HUDEP-2 (cell line): ENCODE data around the gene IL22RA1.

Experiments used
- DNase-seq, 76 experiments: peaks; one replicate each; lab custom pipeline; 2025; ENCODE audit not compliant: unreplicated experiment in 76 of 76; lab: John Stamatoyannopoulos, UW

IL22RA1 gene

GRCh38 chr1:24080131-24080530 lies 62.8 kb downstream of the IL22RA1 start:
- no peak for DNase-seq

- no peak for DNase-seq
These were observed 65.5 kb downstream of the IL22RA1 start for GRCh38 chr1:24077278-24077978.

GRCh38 chr1:24075946-24076345 lies 67.0 kb downstream of the IL22RA1 start:
- DNase-seq = no peak

DNA sequence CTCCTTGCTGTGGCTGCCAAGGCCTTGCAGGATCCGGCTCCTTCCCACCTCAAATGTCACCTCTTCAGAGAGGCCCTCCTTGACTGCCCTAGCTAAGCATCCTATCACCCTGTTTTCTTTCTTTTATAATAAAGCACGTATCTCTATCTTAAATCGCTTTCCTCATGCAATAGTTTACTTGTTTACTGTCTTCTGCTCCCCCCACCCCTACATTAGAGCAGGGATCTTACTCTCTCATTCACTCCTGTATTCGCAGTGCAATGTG lies 67.4 kb downstream of the IL22RA1 start:
- no peak for DNase-seq

GRCh38 chr1:24074817-24075589 lies 67.9 kb downstream of the IL22RA1 start:
- DNase-seq = no peak

DNA sequence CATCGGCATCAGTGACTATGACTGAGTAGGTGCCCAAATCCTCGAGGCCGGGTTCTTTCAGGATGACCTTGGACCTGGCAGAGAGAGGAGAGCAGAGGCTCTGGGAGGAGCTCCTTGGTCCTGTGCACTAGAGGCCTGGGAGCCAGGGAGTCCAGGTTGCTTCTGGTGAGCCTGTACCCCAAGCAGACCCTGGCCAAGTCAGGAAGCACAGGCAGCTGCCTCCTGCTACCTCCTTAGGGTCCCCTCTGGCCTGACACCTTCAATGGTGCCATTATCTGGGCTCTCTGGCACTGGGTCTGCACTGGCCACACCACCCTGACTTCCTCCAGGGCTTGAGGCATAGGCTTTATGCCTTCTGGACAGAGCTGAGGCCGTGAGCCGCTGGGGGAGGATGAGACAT lies 68.7 kb downstream of the IL22RA1 start:
- no peak for DNase-seq

DNA sequence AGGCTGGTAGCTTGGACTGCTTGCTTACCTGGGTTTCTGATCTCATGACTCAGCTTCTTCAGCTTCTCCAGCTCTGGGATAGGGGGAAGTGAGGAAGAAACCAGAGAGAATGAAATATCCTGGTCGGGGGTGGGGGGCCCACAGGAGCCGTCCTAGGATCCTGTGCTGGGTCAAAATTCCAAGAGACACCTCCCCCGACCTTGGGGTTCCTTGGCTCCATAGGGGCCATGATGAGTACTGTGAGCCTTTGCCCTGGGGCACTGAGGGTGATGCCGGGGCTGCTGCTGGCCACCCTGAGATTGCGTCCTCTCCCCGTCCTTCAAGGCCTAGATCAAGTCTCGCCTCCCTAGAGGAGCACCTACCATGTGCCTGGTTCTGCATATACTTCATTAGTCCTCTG lies 71.0 kb downstream of the IL22RA1 start:
- DNase-seq = no peak

DNA sequence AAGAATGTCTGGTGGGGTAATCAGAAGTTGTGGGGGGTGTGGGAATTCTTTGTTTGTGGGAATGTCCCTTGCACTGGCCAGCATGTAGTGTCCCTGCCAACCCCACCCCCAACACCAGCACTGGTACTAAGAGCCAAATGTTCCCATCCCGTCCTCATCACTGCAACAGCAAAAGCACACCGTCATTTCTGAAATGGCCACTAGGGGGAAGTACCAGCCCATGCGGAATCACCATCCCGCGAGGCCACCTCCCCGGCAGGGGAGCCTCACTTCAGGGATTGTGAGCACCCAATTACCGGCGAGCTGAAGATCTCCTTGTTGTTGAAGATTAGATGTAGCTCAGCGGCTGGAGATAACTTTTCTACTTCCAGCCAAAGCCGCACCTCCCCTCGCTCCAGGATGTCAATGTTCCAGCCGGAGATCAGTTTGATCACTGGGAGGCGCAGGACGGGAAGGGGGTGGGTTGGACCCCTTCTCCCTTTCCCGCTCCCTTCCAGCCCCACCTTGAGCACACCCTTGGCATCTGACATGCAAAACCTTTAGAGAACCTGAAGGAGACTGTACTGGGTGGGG lies 72.0 kb downstream of the IL22RA1 start:
- DNase-seq = peak in 63 of 76 experiments; percentile 1 to 79 (median 43)

DNA sequence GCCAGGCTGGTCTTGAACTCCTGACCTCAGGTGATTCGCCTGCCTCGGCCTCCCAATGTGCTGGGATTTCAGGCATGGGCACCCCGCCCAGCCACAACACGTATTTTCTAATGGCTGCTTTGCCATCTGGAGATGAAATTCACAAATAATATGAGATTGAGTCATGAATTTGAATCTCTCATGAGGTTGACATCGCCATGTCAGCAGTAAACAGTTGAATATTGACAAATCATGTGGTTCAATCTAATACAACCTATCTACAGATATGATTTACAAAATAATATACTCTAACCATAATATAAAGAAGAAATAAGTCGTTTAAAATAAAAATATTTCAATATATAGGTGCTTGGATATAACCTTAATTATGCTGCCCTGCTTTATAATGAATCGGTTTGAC lies 73.1 kb downstream of the IL22RA1 start:
- DNase-seq = no peak
